Endothelial cell of hepatic sinusoid (primary cell): ENCODE measurements around the gene NRP1.
"Not testable (repeated sequence)": the region's sequence is repeated elsewhere in the genome, so short reads cannot be mapped to it uniquely, and the experiment has no call there.

Experiments
- in situ Hi-C: cut with HindIII; loops from 2 replicates; pipeline ENCODE4 v1.10.0; 2017; ENCODE audit warnings: low sequenced_read_pairs

The NRP1 gene

DNA sequence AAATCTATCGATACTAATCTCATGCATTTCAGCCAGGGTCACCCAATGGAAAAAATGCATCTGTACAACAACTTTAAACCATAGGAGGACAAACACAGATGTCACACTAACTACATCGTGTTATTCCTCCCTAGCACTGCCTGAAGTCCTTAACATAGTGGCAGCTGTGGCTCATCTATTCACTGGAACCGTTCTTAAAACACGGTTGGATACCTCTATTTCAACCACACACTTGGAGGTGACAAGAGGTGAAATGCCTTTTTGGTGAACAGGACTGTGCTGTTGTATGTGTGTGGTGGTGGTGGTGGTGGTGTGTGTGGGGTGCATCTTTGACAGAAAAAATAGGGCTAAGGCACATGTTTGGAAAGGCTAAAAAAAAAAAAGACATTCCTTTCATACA lies 93.1 kb downstream of the NRP1 start:
- in situ Hi-C loops, result no loop called here

DNA sequence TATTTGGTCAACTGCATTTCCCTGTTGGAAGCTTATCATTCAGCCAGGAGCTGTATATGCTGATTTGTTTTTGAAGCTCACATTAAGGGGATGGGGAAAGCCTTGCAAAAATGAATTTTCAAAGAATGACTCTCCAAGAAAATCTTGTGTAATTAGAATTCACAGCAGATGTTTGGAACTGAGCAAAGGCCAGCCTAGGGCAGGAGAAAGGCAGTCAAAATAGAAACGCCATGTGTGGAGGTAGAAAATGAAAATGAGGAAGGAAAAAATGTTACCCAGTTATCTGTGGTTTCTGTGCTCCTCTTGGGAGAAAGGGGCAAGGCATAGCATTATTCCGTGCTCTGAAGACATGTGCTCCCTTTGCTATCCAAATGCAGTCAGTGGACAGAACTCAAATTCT lies 93.5 kb downstream of the NRP1 start:
- in situ Hi-C loops, result no loop called here

DNA sequence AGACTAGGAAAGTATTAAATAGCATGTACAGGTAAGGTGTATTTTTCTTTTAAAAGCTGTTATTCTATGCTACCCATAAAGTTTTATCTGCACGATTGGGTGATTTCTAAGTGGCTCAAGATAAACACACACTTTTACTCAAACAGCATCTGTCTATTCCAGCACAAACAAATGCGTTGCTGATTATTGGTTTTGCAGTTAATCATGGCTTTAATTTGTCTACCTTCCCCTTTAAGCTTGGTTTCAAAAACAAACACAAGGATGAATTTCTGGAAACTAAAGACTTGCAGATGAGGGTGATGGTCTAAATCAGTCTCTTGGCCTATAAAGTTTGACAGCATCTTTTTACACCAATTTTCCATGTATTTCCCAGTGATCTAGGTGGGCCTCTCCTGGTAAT lies 94.2 kb downstream of the NRP1 start:
- in situ Hi-C loops, result no loop called here

DNA sequence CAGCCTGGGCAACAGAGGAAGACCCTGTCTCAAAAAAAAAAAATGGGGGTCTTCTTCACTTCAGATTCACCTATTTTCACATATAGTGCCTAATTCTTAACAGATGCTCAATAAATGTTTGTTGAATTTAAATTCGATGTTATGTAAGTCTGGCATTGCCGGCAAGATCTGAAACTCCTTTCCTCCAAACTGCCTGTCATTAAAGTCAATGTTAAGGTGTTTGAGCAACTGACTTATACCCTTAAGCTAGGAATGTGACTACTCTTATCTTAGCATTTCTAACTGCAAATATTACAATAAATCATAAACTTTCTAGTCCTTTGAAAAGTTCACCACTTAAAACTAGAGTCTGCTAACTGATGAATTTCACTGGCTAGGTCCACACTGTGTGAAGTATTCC lies 95.2 kb downstream of the NRP1 start:
- in situ Hi-C loops, result no loop called here

DNA sequence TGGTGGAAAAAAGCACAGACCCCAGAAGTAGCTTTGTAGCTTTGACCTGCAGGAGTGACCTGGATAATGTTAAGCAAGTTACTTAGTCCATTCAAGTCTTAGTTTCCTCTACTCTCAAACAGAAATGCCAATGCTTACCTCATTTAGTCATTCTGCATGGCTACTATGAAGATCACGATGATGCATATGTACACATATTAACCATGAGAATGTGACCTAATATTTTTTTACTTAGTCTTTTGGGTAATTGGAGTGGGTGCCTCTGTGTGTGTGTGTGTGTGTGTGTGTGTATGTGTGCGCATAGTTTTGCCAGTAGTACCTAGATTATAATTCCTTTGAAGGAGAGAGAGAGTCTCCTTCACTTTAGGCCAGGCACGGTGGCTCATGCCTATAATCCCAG lies 95.8 kb downstream of the NRP1 start:
- in situ Hi-C loops, result no loop called here

DNA sequence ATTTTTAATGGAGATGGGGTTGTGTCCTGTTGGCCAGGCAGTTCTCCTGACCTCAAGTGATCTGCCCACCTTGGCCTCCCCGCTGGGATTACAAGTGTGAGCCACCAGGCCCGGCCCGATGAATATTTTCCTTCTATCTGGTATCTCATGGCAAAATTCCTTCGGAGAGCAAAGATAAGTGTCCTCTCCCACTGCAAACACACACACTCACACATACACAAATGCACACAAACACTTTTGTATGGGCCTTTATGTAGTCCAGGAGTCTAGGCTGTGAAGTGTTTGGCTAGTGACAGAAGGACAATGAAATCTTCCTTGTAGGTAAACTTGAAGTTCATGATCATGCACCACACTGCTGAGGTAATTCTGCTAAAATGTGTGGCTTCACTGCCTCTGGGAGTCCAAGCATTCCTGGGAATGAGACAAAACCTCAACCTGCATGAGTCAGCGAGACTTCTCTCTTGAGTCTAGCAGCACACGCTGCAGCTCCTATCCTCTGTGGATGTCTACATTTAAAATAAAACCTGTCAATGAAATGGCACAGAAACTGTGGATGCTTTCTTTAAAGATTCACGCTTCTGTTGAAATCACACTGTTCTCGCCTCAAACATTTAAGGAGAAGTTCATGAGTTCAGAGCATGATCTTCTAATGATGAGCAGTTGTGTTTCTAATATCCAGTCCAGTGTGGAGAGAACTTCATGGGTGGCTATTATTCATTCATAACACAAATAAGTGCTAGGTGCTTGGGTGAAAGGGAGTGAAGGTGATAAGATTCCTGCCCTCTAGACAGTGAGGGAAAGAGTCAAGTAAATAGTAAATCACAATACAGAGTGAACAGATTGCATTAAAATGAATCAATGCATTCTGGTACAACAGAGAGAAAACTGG lies 96.5 kb downstream of the NRP1 start:
- in situ Hi-C loops, result no loop called here

DNA sequence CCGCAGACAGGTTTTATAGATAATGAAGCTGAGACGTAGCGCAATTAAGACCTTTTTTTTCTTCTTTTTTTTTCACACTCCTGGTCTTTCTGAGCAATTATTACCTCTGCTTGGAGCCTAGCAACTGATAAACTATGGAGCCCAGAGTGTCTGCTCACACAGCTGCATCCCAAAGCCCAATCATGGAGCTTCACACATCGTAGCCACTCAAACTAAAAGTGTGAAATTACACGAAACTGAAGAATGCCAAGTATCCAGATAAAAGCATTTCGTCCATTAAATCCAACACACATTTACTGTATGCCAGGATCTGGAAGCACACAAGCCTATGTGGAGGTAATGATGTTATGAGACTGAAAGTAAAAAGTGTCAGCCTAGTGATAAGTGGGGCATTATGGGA lies 97.6 kb downstream of the NRP1 start:
- in situ Hi-C loops, result no loop called here

DNA sequence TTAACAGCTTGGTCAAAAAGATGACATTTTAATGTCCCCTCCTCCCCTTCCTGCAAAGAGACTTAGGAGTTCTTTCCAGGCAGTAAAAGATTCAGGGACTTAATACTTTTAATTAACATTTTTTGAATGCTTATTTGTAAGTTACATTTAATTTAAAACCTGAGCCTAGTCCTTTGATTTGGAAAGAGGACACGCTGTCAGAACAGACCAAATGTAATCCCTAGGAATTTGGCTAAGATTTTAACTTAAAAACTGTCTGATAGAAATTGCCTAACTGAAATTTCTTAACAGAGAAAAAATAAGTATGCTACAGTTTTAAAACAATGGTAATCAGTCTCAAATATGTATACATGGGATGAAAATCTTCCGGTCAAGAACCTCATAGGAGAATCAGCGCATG lies 98.5 kb downstream of the NRP1 start:
- in situ Hi-C loops, result no loop called here

DNA sequence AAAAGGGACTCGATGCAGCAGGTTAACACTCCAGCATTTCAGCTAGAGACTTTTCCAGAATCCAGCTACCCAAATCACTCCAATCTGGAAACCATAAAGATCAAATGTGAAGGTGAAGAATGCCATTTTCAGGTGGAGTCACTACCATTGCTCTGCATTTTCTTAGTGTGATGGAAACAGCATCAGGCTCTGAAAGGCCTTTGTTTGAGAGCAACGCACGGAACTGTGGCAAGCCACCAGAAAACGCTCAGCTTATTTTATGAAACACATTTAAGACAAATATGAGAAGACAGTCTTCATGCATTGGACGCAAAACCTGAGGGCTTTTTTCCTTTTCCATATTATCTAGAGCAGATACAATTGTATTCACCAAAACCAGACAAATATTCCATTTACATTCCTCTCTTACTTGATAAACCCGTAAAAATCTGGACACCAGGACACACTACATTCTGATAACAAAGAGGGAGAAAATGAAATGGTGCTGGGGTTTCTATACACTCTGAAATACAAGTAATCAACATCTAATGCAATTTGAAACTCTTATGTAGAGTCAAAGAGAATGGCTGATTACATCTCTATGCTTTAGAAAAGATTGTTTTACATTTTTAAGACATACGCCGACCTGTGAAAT lies 99.1 kb downstream of the NRP1 start:
- in situ Hi-C loops, result no loop called here

DNA sequence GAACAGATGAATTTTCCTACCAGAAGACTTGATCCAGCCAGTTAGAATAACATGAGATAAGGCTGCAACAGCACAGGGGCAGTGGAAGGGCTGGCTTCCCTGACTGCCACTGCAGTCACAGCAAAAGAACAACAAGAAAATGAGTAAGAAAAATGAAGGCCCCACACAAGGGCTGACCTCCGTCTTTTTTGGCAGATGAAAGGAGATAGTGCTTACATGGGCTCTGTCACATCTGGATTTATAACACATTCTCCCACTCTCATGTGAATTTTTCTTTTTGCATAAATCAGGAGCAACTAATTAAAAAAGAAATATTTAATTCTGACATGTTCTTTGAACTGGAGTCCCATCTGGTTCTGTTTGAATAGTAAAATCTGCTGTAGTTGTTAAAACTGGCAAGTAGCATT lies 99.6 kb downstream of the NRP1 start:
- in situ Hi-C loops, result no loop called here

DNA sequence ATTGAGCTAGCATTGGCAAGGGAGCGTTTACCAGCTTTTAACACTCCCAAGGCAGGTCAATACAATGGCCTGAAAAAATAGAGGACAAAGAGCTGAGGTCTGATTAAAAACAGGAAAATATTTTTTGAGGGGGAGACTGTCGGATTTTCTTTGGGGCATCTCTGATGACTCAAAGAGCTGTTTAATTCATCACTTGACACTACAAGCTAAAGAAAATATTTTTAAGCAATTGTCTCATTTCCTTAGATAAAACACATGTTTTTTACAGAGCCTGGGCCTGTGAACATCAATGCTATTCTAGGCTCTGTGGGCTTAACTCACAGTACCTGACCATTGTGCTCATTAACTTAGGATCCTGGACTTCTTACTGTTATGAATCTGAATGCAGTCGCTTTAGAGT lies 100.8 kb downstream of the NRP1 start:
- in situ Hi-C loops, result no loop called here

DNA sequence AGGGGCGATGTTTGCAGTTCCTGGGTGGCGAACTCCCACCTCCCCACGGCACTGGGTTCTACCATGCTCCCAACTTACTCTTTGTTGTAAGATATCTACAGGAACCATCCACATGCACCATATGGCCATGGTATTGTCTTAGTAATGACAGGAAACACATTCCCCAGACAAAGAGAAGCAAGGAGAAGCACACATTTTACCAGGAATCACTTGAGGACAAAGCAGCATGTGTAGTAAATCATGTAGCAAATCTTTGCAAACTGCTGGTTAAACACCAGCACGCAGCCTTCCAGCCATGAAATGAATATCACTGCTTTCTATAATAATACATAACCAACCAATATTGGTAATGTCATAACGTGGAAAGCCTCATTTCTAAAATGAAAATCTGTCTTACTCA lies 101.2 kb downstream of the NRP1 start:
- in situ Hi-C loops, result no loop called here

DNA sequence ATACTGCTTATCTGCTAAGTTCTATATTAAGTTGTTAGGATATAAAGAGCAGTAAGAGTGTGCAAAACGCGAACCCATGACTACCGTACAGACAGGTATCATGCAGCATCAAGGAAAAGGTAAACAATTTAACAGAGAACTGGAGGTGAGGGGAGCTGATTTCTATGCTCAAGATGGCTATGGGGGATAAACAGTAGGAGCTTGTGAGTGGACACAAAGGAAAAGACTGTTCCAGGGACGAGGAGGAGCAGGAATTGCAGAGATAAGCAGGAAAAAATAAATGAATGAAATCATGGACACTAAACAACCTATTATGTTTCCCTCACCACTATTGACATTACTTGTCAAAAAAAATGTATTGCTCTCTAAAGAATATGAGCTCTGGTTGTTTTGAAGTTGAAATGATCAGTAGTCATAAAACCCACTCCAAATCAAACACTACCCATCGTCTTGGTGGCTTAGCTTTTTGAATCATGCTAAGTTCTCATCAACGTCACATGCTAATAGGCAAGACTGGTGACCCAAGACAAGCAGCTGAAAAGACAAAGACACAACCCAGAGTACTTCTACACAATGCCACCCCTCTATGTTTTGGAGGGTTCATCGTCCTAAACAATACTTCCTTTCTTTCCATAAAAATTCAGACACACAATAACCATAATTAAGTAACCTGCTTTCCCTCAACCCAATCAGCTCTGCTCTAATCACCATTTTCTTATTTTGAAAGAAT lies 102.7 kb downstream of the NRP1 start:
- in situ Hi-C loops, result no loop called here

DNA sequence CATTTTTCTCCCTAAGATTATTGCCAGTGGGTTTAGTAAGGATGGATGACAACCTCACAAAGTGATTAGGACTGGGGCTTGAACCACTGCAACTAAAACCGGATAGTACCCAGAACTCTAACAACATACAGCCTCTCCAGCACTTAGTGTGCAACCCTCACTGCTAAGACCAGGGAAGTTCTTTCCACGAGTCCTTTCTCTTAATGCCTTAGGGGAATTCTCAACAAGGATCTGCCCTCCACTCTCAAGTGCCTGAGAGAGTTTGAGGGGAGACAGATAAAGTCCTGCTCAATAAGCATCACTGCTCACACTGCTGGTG lies 104.6 kb downstream of the NRP1 start:
- in situ Hi-C loops, result no loop called here

DNA sequence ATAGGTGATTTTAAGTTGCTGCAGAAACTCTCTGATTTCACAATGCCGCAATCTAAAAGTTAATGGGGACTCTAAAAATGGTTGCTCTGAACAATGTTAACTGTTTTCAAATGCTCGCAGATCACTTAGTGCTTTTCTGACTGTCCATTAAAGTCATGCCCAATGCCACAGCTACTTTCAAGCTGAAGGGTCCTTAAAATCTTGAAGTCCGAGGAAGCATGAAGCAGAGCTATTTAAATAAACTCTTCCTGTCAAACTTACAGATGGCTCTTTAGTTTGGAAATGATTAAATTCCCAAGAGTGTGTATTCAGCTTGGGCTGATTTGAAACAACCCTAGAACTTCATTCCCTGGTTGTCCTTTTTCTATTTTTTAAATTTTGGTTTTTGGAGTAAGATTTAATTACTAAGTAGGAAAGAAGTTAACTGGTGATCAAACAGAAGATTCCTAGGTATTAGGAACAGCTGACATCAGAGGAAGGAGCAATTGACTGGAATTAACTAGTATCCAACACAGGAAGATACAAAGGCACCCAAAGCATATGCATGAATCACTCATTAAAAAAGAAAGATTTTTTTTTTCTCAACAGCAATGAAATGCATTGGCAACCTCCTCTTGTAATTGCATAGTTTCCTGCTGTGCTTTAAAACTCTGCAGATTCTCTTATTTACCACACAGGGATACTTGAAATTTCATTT lies 105.1 kb downstream of the NRP1 start:
- in situ Hi-C loops, result no loop called here

DNA sequence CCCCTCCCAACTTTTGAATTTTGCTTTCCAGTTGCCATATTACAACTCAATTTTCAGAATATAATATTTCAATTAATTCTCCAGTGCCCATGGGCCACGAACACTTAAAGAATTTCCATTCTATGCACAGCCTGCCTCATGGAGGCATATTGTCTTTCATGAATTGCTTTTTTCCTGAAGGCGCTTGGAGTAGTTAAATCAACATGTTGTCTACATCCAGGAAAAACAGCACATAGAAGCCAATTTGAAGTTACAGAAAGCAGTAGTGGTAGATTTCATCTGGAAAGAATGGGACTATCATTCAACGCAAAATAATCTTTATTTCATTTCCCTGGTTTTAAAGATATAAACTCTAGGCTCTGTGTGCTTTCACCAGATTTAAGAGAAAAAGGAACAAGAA lies 106.0 kb downstream of the NRP1 start:
- in situ Hi-C loops, result no loop called here

DNA sequence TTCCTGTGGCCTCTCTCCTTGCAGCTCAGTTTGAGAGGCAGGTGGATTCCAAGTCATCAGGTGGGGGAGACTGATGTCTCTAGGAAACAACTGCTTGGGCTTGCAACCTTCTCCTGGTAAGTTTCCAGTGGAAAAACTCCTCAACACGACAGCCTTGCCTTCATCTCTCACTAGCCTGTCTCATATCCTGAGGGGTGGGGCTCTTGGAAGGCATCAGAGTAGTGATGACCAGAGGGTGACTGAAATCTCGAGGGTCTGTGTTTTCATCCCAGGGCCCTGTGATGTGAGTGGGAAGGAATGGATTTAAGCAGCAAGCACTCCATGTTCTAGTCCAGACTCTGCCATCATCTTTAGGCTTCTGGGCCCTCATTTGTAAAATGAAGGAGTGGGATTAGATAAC lies 107.0 kb downstream of the NRP1 start:
- in situ Hi-C loops, result no loop called here

DNA sequence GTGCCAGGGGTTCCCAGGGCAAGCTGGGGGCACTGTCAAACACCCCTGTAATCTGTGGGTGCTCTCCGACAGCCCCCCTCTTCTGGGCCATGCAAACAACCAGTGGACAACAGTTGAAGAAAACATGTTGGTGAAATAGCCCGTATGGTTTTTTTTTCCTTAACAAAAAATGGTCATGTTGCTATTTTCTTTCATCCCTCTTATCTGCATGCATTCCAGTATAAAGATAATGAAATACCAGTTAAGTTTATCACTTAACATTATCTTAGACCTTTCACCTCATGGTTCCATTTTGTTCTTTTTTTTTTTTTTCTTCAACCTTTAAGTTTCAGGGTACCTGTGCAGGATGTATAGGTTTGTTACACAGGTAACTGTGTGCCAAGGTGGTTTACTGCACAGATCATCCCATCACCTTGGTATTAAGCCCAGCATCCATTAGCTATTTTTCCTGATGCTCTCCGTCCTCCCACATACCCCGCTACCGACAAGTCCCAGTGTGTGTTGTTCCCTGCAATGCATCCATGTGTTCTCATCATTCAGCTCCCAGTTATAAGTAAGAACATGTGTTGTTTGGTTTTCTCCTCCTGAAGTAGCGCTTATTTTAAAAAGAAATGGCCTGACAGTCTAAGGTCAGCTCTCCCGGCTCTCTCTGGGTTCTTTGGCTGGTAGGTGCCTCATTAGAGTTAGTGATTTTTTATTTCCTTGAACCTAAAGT lies 110.1 kb downstream of the NRP1 start:
- in situ Hi-C loops, result no loop called here

DNA sequence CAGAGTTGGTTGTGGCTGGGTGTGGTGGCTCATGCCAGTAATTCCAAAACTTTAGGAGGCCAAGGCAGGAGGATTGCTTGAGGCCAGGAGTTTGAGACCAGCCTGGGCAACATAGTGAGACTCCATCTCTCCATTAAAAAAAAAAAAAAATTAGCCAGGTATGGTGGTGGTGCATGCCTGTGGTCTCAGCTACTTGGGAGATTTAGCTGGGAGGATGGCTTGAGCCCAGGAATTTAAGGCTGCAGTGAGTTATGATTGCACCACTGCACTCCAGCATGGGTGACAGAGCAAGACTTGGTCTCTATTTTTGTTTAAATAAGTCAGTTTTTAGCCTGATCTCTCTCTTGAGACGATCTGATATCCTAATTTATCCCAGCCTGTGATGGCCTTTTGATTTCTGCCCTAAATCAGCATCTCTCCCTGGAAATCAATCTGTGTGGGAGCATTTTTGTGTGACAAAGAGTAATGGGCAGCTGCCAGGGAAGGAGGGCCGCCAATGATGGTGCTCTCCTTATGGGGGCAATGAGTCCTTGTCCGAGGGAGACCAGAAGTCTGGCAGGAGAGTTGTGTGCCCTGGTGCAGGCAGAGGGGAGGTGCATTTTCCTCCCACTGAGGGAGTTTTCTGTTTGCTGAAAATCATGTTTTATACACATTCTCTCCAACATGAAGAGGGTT lies 111.0 kb downstream of the NRP1 start:
- in situ Hi-C loops, result no loop called here

DNA sequence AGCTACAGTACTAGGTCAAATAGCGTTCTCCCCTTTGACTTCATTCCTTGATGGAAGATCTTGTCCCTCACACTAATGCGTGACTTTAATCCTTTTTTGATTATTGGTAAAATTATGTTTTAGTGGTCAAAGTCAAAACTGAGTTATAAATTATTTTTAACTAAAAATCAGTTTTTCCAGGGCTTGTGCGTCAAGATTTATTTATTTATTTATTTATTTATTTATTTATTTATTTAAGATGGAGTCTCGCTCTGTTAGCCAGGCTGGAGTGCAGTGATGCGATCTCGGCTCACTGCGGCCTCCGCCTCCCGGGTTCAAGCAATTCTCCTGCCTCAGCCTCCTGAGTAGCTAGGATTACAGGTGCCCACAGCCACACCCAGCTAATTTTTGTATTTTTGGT lies 112.2 kb downstream of the NRP1 start:
- in situ Hi-C loops, result not testable (repeated sequence)
